Endothelial cell of umbilical vein (primary cell): ENCODE data around the gene CAMTA1.

Source experiments
- CTCF ChIP-seq, 2 donors: IDR thresholded peaks; 1 replicate in 1 of 2; 2 replicates in 1 of 2; pipeline ENCODE4 v1.5.1; 2011; ENCODE audit warnings: low read length in 2 of 2, mild to moderate bottlenecking in 2 of 2, moderate library complexity in 2 of 2, control low read depth in 1 of 2, inconsistent platforms in 1 of 2, low read depth in 1 of 2; ENCODE audit not compliant: insufficient read depth in 1 of 2; ENCODE audit errors: extremely low read depth in 1 of 2
- GATA2 ChIP-seq: IDR thresholded peaks from 2 replicates; pipeline ENCODE4 v1.7.0; 2011; ENCODE audit warnings: low read depth, mild to moderate bottlenecking, moderate library complexity, mixed read lengths, low read length; ENCODE audit not compliant: insufficient read length, insufficient read depth
- POLR2A ChIP-seq: IDR thresholded peaks from 2 replicates; pipeline ENCODE4 v1.6.1; 2012; ENCODE audit warnings: low read depth, mild to moderate bottlenecking, control low read depth, low read length

GRCh38 chr1:7536891-7537591 is 751.8 kb downstream of the CAMTA1 start:
- TF ChIP-seq POLR2A (no peak), GATA2 (no peak), CTCF (IDR thresholded peaks at IDR 0.05; ENCODE audit: extremely low read depth in 1 of 2, insufficient read depth in 1 of 2, low read depth in 1 of 2, low read length in 2 of 2) (no peak)
